ENCODE measurements around the gene ARHGAP15. TPM values are rescaled to one million over a fixed set of nuclear protein-coding genes. Genes with fewer than 3 reads are reported as not detected.
A peak's percentile ranks its signal among the peaks of the same experiment; 100 is the strongest.

Gene ARHGAP15
- total and polyA plus RNA-seq, 12 donors = 1.3 to 7.7 (median 2.8) TPM

DNA sequence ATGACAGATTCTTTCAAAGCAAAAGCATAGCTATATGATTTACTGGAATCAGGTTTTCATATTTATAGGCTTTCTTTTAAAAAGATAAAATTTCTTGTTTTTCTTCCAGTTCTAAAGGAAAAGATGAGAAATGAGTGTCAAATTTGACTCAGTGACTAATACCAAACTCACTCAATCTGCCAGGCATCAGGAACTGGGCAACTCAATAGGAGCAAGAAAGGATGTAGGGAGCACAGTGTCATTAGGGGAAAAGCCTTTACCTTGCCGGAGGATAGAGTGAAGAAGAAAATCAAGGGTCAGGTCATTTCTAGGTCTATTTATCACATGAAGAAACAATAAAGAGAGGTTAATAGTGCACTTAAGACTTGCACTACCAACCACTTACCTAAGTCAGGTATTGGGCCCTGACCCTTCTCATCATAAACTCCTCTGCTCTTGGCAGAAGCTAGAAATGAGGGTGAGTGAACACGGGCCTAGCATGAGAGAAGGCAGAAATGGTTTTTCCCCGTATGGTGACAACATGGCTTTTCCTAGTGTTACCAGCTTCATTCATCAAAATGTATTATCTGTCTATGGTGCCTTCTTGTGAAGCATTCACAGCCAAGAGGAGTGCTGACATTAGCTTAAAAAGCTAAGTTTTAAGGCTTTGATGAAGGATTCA, 151.0 kb downstream of the ARHGAP15 start:
- no peak overlapping the region for H3K4me3 ChIP-seq
- 89 to 90% methylated on average over 3 of the region's 3 CpGs for WGBS, 2 donors
- intact Hi-C loops (cut with DNase I) = no loop called here
- TF ChIP-seq, protein P1, sequence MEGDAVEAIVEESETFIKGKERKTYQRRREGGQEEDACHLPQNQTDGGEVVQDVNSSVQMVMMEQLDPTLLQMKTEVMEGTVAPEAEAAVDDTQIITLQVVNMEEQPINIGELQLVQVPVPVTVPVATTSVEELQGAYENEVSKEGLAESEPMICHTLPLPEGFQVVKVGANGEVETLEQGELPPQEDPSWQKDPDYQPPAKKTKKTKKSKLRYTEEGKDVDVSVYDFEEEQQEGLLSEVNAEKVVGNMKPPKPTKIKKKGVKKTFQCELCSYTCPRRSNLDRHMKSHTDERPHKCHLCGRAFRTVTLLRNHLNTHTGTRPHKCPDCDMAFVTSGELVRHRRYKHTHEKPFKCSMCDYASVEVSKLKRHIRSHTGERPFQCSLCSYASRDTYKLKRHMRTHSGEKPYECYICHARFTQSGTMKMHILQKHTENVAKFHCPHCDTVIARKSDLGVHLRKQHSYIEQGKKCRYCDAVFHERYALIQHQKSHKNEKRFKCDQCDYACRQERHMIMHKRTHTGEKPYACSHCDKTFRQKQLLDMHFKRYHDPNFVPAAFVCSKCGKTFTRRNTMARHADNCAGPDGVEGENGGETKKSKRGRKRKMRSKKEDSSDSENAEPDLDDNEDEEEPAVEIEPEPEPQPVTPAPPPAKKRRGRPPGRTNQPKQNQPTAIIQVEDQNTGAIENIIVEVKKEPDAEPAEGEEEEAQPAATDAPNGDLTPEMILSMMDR (IDR thresholded peaks at IDR 0.05) = no peak
- ATAC-seq = no peak
- H3K9me3 ChIP-seq = peaks cover 0 to 2% (median 0%) of the 10 kb centered on the region in 11 donors
- peaks cover 0 to 3% (median 0%) of the 10 kb centered on the region in 9 donors for H3K4me1 ChIP-seq
- no peaks in the 10 kb centered on the region for H3K27me3 ChIP-seq
- no peak for DNase-seq
- no peaks in the 10 kb centered on the region for H3K36me3 ChIP-seq
- no peak overlapping the region for H3K27ac ChIP-seq

DNA sequence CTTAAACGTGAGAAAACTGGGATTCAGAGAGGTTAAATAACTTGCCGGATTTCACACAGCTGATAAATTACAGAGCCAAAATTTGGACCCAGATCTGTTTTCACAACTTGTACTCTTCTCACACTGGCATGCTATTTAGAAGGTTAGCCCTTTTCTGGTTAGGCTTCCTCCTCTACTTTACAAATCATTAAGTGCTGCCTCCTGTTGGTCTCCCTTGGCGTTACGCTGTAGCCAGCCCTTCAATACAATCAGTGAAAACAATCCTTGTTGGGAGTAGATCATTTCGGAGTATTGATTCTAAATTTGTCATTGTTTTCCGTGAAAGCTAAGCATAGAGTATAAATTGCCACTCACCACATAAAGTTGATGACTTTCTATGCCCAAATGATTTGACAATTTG, 153.5 kb downstream of the ARHGAP15 start:
- Histone ChIP-seq H3K27me3 (no peaks in the 10 kb centered on the region), H3K4me3 (no peak overlapping the region), H3K9me3 (no peaks in the 10 kb centered on the region), H3K36me3 (no peaks in the 10 kb centered on the region), H3K4me1 (peaks cover 0 to 3% (median 0%) of the 10 kb centered on the region in 9 donors), H3K27ac (no peak overlapping the region)
- TF ChIP-seq, protein P1 (IDR thresholded peaks at IDR 0.05) = peak in 1 of 9 donors; percentile 34
- ATAC-seq (no peak), DNase-seq (no peak)
- 83 to 85% methylated on average over 6 of the region's 6 CpGs for WGBS, 2 donors
- intact Hi-C loops (cut with DNase I) = no loop called here

- H3K4me1 ChIP-seq = peaks cover 0 to 3% (median 0%) of the 10 kb centered on the region in 9 donors
- ATAC-seq = no peak
- intact Hi-C loops (cut with DNase I) = no loop called here
- no peak overlapping the region for H3K4me3 ChIP-seq
- no peaks in the 10 kb centered on the region for H3K27me3 ChIP-seq
- TF ChIP-seq, protein P1 (IDR thresholded peaks at IDR 0.05) = peak in 8 of 9 donors; percentile 13 to 73 (median 41)
- 42% methylated on average over 7 of the region's 7 CpGs for WGBS, 2 donors
- H3K27ac ChIP-seq = no peak overlapping the region
- no peaks in the 10 kb centered on the region for H3K9me3 ChIP-seq
- no peak for DNase-seq
- no peaks in the 10 kb centered on the region for H3K36me3 ChIP-seq
Measured at GRCh38 chr2:143284087-143284675, 155.0 kb downstream of the ARHGAP15 start.

- no peak for DNase-seq
- H3K4me1 ChIP-seq = no peaks in the 10 kb centered on the region
- no peak for ATAC-seq
Measured at GRCh38 chr2:143289025-143289424, 159.8 kb downstream of the ARHGAP15 start.

More at GRCh38 chr2:143289025-143289424, 159.8 kb downstream of the ARHGAP15 start:
- TF ChIP-seq, protein P1 (IDR thresholded peaks at IDR 0.05) = no peak
- no peaks in the 10 kb centered on the region for H3K9me3 ChIP-seq
- no peaks in the 10 kb centered on the region for H3K36me3 ChIP-seq
- H3K4me3 ChIP-seq = no peak overlapping the region
- intact Hi-C loops (cut with DNase I) = no loop called here
- H3K27me3 ChIP-seq = no peaks in the 10 kb centered on the region
- no peak overlapping the region for H3K27ac ChIP-seq

Data from heart right ventricle (tissue), 16 donors.